GM19463 (cell line): ENCODE data around the gene NRIP2.

Experiments used
- ATAC-seq: cut with Tn5 transposase; IDR thresholded peaks from one replicate; pipeline ENCODE4 v1.9.1; 2021; ENCODE audit warnings: mild to moderate bottlenecking, moderate library complexity; ENCODE audit not compliant: unreplicated experiment

The NRIP2 gene

GRCh38 chr12:2776129-2776806 is 58.6 kb downstream of the NRIP2 start:
- ATAC-seq = no peak

GRCh38 chr12:2775431-2775830 is 59.4 kb downstream of the NRIP2 start:
- ATAC-seq = no peak
